HG02588 (cell line): Measurements from ENCODE around the gene UBE2B.
"Not testable (repeated sequence)": the region's sequence is repeated elsewhere in the genome, so short reads cannot be mapped to it uniquely, and the experiment has no call there.

Experiments
- ATAC-seq: cut with Tn5 transposase; IDR thresholded peaks from one replicate; pipeline ENCODE4 v1.9.1; 2021; ENCODE audit warnings: mild to moderate bottlenecking, moderate library complexity; ENCODE audit not compliant: unreplicated experiment

Gene UBE2B

GRCh38 chr5:134370871-134371833, at the start of gene UBE2B:
UBE2B (plus strand) TSS chr5:134371569; CDS start chr5:134371596, 27 bp downstream.
- peak; percentile 71 for ATAC-seq

GRCh38 chr5:134327327-134327726, 44.0 kb upstream of the UBE2B start:
- ATAC-seq: no peak

DNA sequence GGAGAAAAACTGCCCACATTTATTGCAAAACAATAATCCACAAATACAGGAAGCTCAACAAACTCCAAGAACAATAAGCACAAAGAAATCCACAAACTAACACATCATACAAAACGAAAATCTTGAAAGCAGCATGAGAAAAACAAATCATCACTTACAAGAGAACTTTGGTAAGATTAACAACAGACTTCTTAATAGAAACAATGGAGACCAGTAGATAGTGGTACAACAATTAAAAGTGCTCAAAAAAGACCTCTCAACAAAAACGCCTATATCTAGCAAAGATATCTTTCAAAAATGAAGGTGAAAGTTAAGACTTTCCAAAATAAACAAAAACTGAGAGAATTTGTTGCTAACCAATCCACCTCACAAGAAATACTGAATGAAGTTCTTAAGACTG, 42.8 kb upstream of the UBE2B start:
- no peak for ATAC-seq

GRCh38 chr5:134336833-134337232, 34.5 kb upstream of the UBE2B start:
- not testable (repeated sequence) for ATAC-seq

DNA sequence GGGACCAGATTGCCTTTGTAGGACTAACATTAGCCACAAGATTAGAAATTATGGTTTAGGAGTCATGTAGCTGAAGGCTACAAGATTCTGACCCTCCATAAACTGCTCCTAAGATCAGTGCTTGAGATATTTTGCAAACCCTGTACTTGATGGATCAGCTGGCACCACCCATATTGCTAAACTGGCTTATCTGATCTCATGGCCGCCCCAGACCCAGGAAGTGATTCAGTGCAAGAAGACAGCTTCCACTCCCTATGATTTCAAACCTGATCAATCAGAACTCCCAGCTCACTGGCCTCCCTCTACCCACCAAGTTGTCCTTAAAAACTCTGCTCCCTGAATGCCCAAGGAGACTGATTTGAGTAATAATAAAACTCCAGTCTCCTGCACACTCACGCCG, 27.9 kb upstream of the UBE2B start:
- ATAC-seq: not testable (repeated sequence)

DNA sequence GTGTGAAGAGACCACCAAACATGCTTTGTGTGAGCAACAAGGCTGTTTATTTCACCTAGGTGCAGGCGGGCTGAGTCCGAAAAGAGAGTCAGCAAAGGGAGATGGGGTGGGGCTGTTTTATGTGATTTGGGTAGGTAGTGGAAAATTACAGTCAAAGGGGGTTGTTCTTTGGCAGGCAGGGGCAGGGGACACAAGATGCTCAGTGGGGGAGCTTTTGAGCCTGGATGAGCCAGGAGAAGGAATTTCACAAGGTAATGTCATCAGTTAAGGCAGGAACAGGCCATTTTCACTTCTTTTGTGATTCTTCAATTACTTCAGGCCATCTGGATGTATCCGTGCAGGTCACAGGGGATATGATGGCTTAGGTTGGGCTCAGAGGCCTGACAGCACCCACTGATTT, 25.9 kb upstream of the UBE2B start:
- not testable (repeated sequence) for ATAC-seq

DNA sequence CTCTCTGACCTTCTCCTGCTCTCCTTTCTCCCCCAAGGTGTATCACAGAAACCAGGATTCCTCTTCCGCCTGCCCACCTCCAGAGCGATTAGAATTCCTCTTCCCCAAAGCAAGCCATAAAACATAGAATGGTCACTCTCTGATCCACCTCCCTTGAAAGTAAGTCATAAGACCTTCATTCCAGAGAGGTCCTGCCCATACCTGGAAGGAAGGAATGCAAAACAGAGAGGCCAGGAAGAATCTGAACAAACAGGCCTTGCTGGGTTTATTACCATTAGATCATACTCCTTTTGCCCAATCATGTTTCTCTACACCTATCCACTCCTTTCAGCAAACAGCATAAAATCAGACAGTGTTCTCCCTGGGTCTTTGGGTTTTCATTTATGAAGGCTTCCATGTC, 25.4 kb upstream of the UBE2B start:
- no peak for ATAC-seq

DNA sequence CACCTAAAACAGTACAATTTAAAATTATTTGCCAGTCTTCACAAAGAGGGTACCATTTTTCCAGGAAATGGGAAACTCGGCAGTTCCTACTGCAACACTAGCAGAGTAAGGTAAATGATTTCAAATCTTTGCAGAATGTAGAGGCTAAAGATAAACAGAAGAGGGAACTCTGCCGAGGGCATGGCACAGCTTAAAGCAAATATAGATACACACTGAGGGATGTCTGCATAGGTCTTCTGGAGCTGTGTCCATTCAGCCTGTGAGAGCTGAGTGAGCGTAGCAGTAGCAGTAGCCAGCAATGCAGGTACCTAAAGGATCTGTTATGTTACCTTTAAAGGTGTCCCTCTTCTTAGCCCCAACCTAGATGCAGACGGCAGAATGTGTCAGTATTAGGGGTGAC, 21.9 kb upstream of the UBE2B start:
- ATAC-seq: no peak

- no peak for ATAC-seq
Observed at GRCh38 chr5:134355681-134356080, 15.7 kb upstream of the UBE2B start.

DNA sequence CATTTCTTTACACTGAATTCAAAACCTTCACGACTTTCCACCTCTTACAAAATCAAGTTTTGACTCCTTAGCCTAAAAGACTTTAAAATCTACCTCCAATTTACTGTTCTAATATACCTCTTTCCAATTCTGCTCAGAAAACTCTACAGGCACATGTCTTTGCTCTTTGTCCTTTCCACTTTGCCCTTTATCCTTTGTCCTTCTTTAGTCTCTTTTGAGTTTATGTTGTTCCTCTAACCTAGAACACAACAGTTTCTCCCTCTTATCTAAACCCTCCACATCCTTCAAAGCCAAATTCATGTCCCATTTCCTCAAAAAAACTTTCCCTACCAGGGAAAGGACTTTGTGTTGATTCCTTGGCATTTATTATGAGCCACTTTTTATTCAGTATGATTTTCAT, 5.8 kb upstream of the UBE2B start:
- no peak for ATAC-seq

- peak; percentile 9 for ATAC-seq
Observed at GRCh38 chr5:134370311-134370870, 978 bp upstream of the UBE2B start.

DNA sequence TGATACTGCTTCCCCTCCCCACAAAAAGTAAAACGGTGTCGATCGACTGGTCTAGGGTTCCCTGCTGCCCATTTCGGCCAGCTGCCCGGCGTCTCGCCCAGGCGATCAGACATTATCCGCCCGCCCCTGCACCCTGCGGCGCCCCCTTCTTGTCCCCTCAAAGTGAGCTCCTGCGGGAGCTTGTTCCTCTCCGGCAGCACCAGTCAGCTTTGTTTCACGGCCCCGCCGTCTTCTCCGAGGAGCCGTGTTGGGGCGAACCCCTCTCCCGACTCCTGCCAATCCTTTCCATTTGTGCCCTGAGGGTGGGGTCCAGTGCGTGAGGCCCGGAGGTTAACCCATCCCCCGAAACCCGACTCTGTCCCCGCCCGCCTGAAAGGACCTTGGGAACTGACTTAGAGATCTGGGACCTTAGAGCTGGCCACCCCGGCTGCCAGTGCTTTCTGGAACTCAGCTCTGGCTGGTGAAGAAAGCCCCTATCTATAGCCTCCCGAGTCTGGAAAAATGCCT, 518 bp downstream of the UBE2B start:
- ATAC-seq: no peak

DNA sequence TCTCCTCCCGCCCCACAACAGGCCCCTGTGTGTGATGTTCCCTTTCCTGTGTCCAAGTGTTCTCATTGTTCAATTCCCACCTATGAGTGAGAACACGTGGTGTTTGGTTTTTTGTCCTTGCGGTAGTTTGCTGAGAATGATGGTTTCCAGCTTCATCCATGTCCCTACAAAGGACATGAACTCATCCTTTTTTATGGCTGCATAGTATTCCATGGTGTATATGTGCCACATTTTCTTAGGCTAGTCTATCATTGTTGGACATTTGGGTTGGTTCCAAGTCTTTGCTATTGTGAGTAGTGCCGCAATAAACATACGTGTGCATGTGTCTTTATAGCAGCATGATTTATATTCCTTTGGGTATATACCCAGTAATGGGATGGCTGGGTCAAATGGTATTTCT, 2.3 kb downstream of the UBE2B start:
- not testable (repeated sequence) for ATAC-seq

GRCh38 chr5:134374232-134374631, 2.9 kb downstream of the UBE2B start:
- ATAC-seq: no peak

DNA sequence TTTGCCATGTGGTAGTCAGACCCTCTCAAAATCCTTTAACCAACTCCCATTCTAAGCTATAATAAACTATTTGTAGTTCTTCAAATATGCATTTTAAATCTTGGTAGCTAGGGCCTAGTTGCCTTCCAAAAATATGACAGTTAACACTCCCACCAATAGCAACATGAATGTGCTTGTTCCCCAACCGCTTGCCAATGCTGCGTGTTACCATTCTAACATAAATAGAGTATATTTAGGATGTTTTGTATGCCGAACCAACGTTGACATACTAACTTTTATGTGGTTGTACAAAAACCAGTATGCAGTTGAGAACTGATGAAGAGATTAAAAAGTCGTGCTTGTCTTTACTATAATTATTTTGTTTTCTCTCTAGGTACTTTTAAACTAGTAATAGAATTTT, 9.0 kb downstream of the UBE2B start:
- no peak for ATAC-seq

DNA sequence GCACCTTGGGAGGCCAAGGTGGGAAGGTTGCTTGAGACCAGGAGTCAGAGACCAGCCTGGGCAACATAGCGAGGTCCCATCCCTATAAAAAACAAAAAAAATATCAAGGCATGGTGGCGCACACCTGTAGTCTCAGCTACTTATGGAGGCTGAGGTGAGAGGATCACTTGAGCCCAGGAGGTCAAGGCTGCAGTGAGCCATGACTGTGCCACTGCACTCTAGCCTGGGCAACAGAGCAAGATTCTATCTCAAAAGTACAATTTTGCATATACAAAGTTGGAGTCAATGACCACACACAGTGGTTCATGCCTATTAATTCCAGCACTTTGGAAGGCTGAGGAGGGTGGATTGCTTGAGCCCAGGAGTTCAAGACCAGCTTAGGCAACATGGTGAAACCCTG, 10.8 kb downstream of the UBE2B start:
- ATAC-seq: not testable (repeated sequence)

- peak; percentile 57 for ATAC-seq
Observed at GRCh38 chr5:134383980-134384697, 12.8 kb downstream of the UBE2B start.

DNA sequence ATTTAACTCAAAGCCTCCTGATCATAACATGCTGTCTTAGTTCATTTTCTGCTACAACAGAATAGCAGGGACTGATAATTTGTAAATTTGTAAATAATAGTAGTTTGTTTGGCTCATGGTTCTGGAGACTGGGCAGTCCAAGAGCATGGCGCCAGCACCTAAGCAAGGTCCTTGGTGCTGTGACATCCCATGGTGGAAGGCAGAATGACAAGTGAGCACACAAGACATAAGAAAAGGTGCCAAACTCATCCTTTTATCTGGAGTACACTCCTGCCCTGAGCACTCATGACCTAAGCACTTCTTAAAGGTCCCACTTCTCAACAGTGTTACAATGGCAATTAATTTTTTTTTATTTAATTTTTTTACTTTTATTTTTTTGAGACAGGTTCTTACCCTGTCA, 16.1 kb downstream of the UBE2B start:
- ATAC-seq: no peak

- ATAC-seq: no peak
Observed at GRCh38 chr5:134392301-134392700, 20.9 kb downstream of the UBE2B start.

GRCh38 chr5:134394932-134395331, 23.6 kb downstream of the UBE2B start:
- ATAC-seq: no peak

DNA sequence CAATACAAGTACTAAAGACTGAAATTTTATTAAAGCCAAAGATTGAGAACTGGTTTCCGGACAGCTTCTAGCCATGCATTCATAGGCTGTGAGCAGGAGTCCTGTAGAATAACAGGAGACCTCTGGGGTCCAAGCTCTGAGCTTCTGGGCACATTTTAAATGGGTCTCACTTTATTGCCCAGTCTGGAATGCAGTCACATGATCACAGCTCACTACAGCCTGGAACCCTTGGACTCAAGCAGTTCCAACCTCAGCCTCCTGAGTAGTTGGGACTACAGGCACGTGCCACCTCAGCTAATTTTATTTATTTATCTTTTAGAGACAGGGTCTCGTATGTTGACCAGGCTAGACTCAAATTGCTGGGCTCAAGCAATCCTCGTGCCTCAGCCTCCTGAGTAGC, 24.9 kb downstream of the UBE2B start:
- no peak for ATAC-seq
